K562 (cell line): ENCODE results near the gene ACAP3. TPM values are rescaled to one million over a fixed set of nuclear protein-coding genes. Genes with fewer than 3 reads are reported as not detected.
A peak's percentile ranks its signal among the peaks of the same experiment; 100 is the strongest.

Experiments
- CLOCK ChIP-seq: fragments of 250-450 bp; sonication (Bioruptor Pico); IDR thresholded peaks from 2 replicates; pipeline ENCODE4 v1.4.0; 2020; ENCODE audit warnings: mild to moderate bottlenecking, moderate library complexity, borderline replicate concordance
- ELK3 ChIP-seq: fragments of 450-650 bp; formaldehyde crosslinking; IDR thresholded peaks from 2 replicates; pipeline ENCODE4 v1.4.0; 2020; ENCODE audit warnings: mild to moderate bottlenecking
- GABPA ChIP-seq: fragments of 200-800 bp; sonication (Bioruptor generic); conservative IDR thresholded peaks from 2 replicates; pipeline ENCODE4 v1.6.1; 2016; ENCODE audit warnings: low read depth, missing genetic modification characterization, missing compliant biosample characterization
- MEF2A ChIP-seq: IDR thresholded peaks from 2 replicates; pipeline ENCODE4 v1.6.1; 2011; ENCODE audit warnings: low read depth, mild to moderate bottlenecking, low read length, moderate library complexity; ENCODE audit not compliant: control insufficient read depth
- NRF1 ChIP-seq, 2 experiments: fragments of 450-650 bp; IDR thresholded peaks in 1 of 2; conservative IDR thresholded peaks in 1 of 2; 2 replicates each; pipeline ENCODE4 v1.6.1; 2014; ENCODE audit warnings: mild to moderate bottlenecking in 2 of 2
- PTRF ChIP-seq: fragments of 450-650 bp; IDR thresholded peaks from 2 replicates; pipeline ENCODE4 v1.6.1; 2016; ENCODE audit warnings: mild to moderate bottlenecking, missing genetic modification characterization, missing compliant biosample characterization
- RBM25 ChIP-seq: fragments of 200-400 bp; formaldehyde crosslinking; IDR thresholded peaks from 2 replicates; pipeline ENCODE4 v1.6.1; 2018; ENCODE audit warnings: low read length, low read depth, moderate library complexity; ENCODE audit not compliant: severe bottlenecking
- RBM39 ChIP-seq: fragments of 200-400 bp; formaldehyde crosslinking; optimal IDR thresholded peaks from 2 replicates; pipeline ENCODE3; 2018; ENCODE audit warnings: low read depth, low read length
- XRCC3 ChIP-seq: fragments of 450-650 bp; IDR thresholded peaks from 2 replicates; pipeline ENCODE4 v1.6.1; 2017; ENCODE audit warnings: mild to moderate bottlenecking, moderate library complexity
- ZBED1 ChIP-seq: IDR thresholded peaks from 2 replicates; pipeline ENCODE4 v1.6.1; 2014
- ZNF174 ChIP-seq: fragments of 250-450 bp; sonication (Bioruptor Pico); IDR thresholded peaks from 2 replicates; pipeline ENCODE4 v1.4.0; 2020; ENCODE audit warnings: mild to moderate bottlenecking
- ZNF717 ChIP-seq: fragments of 250-450 bp; sonication (Bioruptor Pico); IDR thresholded peaks from 2 replicates; pipeline ENCODE4 v1.5.0; 2021
- ZNF76 ChIP-seq: fragments of 250-450 bp; sonication (Bioruptor Pico); IDR thresholded peaks from 2 replicates; pipeline ENCODE4 v1.4.0; 2020; ENCODE audit warnings: mild to moderate bottlenecking, moderate library complexity, borderline replicate concordance
- ZNF780A ChIP-seq: fragments of 250-450 bp; sonication (Bioruptor Pico); IDR thresholded peaks from 2 replicates; pipeline ENCODE4 v1.5.0; 2021; ENCODE audit warnings: mild to moderate bottlenecking
- polyA plus RNA-seq, 8 experiments: library from polyadenylated mRNA; depleted of rRNA in 4 of 8; stranded (reverse) in 5 of 8; unstranded in 3 of 8; fragments of >200 nt; fragmentation: Nextera tagmentation in 2 of 8; fragmentation: Illumina TruSeq in 1 of 8; extraction: Ambion mirVana in 2 of 8; extraction: Trizol in 1 of 8; gene quantifications; 2 replicates each; pipeline versions ENCODE4 v1.2.1 to v1.2.3, GENCODE V29; 2011 to 2014; ENCODE audit warnings: inconsistent platforms in 1 of 8, missing spikeins in 1 of 8
- total RNA-seq, 7 experiments: library from RNA; depleted of rRNA in 6 of 7; stranded (reverse); fragments of >200 nt in 6 of 7; fragmentation: Illumina TruSeq in 2 of 7; extraction: Trizol in 2 of 7; gene quantifications; 2 replicates each; pipeline versions ENCODE4 v1.2.1 to v1.2.3, GENCODE V29; 2011 to 2021; ENCODE audit warnings: low replicate concordance in 1 of 7
- TF ChIP-seq, protein P1 (sequence below): fragments of 450-650 bp; IDR thresholded peaks from 2 replicates; pipeline ENCODE4 v1.6.1; 2016; ENCODE audit warnings: low read depth
- TF ChIP-seq, protein P2 (sequence below): sonication (generic); formaldehyde crosslinking; IDR thresholded peaks from 2 replicates; pipeline ENCODE4 v1.9.0; 2022; ENCODE audit warnings: mild to moderate bottlenecking, missing genetic modification reagents

Gene ACAP3
- total and polyA plus RNA-seq, 9 of the 15 experiments (the other 6 are each of a cell fraction or from before 2014, with no cell fraction given) = 0.01 to 49.0 (median 12.0) TPM

DNA sequence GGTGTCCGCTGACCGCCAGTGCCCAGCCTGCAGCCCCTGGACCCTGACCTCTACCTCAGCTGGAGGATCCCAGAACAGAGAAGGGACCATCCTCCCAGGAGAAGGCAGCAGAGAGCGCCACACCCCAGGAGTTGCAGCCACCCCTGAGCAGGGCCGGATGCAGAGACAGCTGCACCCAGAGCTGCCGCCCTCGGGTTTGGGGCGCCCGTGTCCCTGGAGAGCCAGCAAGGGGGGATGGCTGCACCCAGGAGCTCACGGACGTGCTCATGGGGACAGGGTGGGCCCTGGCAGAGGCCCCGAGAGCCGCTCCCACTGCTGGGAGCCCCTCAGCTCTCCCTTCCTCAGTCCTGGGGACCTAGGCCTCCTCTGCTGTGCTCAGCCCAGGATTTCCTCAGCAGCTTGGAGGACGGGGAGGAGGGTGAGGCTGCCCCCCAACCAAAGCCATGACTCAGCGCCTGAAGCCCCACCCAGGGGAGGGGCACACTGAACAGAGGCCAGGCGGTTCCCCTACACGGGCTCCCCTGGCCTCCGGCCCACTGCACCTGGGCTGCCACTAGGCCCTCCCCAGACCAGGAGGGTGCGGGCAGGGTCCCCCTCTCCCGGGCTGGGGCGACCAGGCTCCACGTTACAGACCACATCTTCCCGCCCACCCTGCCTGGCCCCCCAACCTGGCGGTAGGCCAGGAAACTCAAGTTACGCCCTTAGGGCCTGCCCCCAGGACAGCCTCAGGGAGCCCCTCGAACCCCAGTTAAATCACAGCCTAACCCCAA is 2.2 kb downstream of the ACAP3 start (continued):
- TF ChIP-seq NRF1 (conservative IDR thresholded peaks at IDR 0.05 in 1 of 2, IDR thresholded peaks at IDR 0.05 in 1 of 2) (peak in 1 of 2 experiments; percentile 36; a peak in 2 of 4 replicates), XRCC3 (no peak), ZNF780A (no peak), GABPA (tag) (0 out of 2 replicates have a peak, but pooled peaks have one; percentile 5), RBM39 (no peak), ZBED1 (no peak), PTRF (tag) (no peak), MEF2A (no peak), ZNF717 (CRISPR knock-in tag) (no peak), ZNF76 (CRISPR knock-in tag) (no peak), ZNF174 (no peak), RBM25 (no peak), ELK3 (no peak), CLOCK (CRISPR knock-in tag) (no peak)
- TF ChIP-seq, protein P1, sequence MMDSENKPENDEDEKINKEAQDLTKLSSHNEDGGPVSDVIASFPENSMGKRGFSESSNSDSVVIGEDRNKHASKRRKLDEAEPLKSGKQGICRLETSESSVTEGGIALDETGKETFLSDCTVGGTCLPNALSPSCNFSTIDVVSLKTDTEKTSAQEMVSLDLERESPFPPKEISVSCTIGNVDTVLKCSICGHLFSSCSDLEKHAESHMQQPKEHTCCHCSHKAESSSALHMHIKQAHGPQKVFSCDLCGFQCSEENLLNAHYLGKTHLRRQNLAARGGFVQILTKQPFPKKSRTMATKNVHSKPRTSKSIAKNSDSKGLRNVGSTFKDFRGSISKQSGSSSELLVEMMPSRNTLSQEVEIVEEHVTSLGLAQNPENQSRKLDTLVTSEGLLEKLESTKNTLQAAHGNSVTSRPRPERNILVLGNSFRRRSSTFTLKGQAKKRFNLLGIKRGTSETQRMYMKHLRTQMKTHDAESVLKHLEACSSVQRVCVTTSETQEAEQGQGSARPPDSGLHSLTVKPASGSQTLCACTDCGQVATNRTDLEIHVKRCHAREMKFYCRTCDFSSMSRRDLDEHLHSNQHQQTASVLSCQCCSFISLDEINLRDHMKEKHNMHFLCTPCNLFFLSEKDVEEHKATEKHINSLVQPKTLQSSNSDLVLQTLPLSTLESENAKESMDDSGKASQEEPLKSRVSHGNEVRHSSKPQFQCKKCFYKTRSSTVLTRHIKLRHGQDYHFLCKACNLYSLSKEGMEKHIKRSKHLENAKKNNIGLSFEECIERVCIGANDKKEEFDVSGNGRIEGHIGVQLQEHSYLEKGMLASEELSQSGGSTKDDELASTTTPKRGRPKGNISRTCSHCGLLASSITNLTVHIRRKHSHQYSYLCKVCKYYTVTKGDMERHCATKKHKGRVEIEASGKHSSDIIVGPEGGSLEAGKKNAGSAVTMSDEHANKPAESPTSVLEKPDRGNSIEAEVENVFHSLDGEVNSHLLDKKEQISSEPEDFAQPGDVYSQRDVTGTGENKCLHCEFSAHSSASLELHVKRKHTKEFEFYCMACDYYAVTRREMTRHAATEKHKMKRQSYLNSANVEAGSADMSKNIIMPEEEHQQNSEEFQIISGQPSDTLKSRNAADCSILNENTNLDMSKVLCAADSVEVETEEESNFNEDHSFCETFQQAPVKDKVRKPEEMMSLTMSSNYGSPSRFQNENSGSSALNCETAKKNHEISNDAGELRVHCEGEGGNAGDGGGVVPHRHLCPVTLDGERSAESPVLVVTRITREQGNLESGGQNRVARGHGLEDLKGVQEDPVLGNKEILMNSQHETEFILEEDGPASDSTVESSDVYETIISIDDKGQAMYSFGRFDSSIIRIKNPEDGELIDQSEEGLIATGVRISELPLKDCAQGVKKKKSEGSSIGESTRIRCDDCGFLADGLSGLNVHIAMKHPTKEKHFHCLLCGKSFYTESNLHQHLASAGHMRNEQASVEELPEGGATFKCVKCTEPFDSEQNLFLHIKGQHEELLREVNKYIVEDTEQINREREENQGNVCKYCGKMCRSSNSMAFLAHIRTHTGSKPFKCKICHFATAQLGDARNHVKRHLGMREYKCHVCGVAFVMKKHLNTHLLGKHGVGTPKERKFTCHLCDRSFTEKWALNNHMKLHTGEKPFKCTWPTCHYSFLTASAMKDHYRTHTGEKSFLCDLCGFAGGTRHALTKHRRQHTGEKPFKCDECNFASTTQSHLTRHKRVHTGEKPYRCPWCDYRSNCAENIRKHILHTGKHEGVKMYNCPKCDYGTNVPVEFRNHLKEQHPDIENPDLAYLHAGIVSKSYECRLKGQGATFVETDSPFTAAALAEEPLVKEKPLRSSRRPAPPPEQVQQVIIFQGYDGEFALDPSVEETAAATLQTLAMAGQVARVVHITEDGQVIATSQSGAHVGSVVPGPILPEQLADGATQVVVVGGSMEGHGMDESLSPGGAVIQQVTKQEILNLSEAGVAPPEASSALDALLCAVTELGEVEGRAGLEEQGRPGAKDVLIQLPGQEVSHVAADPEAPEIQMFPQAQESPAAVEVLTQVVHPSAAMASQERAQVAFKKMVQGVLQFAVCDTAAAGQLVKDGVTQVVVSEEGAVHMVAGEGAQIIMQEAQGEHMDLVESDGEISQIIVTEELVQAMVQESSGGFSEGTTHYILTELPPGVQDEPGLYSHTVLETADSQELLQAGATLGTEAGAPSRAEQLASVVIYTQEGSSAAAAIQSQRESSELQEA = no peak
- TF ChIP-seq, protein P2, sequence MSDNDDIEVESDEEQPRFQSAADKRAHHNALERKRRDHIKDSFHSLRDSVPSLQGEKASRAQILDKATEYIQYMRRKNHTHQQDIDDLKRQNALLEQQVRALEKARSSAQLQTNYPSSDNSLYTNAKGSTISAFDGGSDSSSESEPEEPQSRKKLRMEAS = no peak
